NK-92 (cell line): ENCODE results near the gene PIGQ.

ENCODE experiments used
- DNase-seq: peaks from one replicate; lab custom pipeline; 2025; ENCODE audit not compliant: unreplicated experiment; lab: John Stamatoyannopoulos, UW

The PIGQ gene

GRCh38 chr16:600781-601180, 31.0 kb downstream of the PIGQ start:
- DNase-seq = no peak

DNA sequence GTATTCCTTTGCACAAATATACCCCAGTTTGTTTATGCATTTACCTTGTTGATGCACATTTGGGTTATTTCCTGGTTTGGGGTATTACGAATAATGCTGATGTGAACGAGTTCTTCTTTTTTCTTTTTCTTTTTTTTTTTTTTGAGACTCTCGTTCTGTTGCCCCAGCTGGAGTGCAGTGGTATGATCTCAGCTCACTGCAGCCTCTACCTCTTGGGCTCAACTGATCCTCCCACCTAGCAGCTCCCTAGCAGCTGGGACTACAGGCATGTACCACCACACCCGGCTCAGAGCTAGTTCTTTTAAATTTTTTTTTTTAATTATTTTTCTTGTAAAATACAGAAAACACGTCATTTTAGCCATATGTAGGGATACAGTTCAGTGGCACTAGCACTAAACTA, 34.2 kb downstream of the PIGQ start:
- DNase-seq = no peak

DNA sequence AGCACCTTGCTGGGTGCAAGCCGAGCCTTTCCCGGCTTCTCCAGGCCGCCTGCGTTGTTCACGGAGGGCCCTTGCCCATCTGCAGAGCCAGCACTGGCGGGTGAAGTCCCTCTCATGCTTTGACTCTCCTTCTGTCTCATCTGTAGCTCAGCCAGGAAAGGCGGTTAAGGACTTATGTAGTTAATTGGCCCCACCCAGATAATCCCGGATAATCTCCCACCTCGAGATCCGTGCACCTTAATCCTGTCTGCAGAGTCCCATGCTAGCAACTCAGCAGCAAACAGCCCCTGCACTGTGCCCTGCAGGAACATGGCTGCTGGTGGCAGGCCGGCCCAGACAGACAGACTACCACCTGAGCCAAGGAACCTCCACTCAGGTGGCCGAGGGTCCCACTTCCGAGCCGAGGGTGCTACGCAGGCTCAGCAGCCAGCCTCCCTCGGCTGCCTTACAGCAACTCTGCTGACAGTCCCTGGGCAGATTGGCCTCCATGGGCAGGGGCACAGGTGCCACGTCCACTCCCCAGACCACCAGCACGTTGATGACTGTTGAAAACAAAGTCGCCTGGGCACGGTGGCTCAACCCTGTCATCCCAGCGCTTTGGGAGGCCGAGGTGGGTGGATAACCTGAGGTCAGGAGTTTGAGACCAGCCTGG, 37.0 kb downstream of the PIGQ start:
- no peak for DNase-seq

DNA sequence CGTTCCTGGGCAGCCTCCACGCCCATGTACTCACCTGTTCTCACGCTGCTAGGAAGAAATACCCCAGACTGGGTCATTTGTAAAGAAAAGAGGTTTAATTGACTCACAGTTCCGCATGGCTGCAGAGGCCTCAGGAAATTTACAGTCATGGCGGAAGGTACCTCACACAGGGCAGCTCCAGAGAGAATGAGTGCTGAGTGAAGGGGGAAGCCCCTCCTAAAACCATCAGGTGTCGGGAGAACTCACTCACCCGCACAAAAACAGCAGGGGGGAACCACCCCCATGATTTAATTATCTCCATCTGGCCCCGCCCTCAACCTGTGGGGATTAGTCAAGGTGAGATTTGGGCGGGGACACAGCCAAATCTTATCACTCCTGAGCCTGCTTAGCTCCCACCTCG, 38.3 kb downstream of the PIGQ start:
- no peak for DNase-seq

DNA sequence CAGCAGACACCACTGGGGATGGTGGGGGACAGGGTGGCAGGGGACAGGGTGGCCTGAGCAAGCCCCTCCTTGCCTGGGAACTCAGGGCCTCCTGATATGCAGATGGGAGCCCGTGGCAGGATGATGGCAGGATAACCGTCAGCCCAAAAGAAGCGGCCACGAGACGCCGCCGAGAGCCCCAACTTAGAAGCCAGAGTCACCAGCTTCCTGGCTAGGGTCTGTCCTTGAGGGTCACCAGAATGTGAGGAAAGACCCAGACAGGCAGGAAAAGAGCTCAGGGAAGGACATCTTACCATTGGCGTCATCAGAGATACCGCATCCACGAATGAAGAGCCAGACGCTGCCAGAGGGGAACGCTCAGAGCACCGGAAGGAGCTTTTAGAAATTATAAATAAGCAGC, 39.5 kb downstream of the PIGQ start:
- no peak for DNase-seq

- DNase-seq = no peak
Observed at GRCh38 chr16:609984-610383, 40.2 kb downstream of the PIGQ start.

- DNase-seq = no peak
Observed at GRCh38 chr16:610513-611381, 41.0 kb downstream of the PIGQ start.

DNA sequence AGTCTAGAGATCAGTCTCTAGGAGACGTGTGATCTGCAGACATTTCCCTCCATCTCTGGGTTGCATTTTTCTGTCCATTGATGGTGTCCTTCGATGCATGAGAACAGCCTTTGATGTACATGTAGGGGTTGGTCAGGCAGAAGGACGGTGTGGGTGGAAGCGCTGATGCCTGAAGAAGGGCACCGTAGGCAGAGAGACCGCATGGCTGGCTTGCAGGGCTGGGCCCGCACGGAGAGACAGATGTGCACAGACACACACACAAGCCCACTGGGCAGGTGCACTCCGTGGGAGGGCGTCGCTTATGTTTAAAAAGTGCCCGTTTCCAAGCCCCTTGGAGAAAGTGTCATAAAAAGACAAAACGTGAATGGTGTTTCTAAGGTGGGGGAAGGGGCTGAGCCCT, 45.4 kb downstream of the PIGQ start:
- DNase-seq = no peak

DNA sequence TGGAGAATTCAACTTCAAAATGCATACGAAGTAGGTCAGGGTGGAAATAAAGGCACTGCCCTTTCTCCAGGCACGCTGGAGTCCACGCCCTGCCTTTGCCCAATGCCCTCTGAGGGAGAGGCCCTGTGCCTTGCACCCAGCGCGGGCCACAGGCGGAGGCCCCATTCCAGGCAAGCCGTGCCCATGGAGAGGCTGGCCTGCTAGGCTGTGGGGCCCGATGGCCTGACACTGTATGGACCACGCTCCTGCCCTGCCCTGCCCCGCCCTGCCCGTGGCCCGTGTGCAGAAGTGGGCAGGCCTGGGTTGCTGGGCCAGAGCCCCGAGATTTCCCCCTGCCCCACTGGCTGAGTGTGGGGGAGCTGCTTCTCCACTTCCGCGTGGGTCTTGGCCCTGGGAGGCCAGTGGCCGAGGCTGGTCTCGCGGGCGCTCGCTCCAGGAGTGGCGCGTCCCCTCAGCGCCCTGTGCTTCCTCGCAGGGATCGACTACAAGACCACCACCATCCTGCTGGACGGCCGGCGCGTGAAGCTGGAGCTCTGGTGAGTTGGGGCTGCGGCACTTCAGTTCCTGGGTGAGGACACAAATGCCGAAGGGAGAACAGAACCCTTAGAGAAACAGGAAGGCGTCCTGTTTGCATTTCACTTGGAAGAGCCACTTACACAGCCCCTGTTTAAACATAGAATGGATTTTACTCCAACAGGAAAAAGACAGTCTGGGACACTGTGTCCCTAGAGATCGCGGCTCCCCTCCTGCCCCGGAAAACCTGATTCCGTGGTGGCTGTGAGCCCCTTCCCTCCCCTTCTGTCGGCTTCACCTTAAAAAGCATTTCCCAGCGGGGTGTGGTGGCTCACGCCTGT, 47.2 kb downstream of the PIGQ start:
- DNase-seq = no peak

- DNase-seq = no peak
Observed at GRCh38 chr16:617855-618254, 48.1 kb downstream of the PIGQ start.

DNA sequence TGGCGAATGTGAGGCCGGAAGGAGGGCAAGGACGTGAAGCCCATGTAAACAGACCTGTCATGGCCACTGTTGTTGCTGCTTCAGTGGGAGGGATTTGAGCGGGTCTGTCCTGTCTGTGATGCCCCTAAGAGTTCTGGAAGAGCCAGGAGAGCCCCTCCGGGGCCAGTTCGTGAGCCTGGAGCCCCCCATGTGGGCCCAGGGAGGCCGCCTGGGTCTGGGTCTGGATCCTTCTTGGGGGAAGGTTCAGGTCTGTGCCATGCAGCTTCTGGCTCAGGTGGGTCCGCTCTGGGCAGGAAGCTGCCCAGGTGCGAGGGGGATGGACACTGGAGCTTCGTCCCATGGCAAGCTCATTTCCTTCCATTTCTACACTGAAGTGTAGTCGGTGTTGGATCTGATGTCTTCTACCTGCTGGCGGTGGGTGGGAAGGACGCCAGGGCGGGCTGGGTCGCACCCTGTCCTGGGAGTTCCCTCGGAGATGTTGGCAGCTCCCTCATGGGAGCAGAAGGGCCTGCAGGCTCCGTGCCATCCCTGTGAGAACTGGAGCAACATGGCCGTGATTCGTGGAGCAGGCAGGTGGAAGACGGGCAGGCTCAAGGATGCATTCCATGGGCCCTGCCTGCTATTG, 49.8 kb downstream of the PIGQ start:
- no peak for DNase-seq

DNA sequence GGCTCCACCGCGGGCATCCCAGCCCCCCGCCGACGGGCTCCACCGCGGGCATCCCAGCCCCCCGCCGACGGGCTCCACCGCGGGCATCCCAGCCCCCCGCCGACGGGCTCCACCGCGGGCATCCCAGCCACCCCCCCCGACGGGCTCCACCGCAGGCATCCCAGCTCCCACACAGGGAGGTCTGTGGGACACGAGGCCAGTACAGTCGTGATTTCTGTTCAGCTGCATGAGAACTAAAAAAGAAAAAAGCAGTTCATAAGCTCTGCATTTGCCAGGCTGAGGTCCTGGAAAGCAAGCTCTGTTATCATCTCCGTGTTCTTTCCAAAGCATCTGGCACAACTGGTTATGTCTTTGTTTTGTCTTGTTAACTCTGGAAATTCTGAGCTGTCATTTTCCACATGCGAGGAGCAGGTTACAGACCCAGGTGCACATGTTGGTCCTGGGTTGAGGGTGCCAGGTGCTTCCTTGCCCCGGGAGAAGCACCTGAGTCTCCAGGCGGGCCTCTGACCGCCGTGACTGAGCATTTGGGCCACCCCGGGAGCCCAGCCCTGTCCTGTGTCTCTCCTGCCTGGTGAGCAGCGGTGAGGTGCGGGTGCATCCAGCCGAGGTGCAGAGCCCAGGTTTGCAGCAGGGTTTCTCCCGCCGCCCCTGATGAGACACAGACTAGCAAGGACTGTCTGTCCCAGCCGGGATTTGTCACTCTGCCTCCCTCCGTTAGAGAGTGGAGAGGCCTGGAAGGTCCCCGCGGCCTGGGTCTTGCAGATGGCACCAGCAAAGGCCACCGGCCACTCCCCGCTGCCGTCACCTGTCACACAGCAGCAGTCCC, 51.1 kb downstream of the PIGQ start:
- DNase-seq = no peak

DNA sequence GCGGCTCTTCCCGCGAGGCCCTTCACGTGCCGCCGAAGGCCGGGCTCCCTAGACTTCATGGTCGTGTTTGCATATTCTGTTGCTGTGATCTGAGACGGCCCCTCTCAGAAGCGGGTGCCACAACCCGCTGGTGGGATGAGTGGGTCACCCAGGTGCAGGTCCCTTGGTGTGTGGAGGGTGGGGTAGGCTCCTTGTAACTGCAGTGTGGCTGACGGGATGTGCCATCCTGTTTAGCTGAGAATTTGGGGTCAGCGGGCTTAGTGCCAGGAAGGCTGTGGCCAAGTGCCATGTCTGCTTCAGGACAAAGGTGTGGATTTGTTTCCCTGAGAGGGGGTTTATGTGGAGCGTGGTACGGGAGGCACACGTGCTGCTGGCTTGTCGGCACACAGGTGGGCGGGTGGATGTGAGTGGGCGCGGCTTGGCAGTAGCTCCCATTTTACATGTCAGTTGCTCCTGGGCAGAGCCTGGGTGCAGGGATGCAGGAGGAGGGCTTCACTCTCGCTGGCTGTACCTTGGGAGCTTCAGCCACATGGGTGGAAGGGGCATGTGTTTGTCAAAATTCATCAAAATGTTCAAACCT, 51.8 kb downstream of the PIGQ start:
- no peak for DNase-seq

GRCh38 chr16:622920-623280, 53.1 kb downstream of the PIGQ start:
- DNase-seq = no peak

- DNase-seq = no peak
Observed at GRCh38 chr16:624526-625070, 54.8 kb downstream of the PIGQ start.

DNA sequence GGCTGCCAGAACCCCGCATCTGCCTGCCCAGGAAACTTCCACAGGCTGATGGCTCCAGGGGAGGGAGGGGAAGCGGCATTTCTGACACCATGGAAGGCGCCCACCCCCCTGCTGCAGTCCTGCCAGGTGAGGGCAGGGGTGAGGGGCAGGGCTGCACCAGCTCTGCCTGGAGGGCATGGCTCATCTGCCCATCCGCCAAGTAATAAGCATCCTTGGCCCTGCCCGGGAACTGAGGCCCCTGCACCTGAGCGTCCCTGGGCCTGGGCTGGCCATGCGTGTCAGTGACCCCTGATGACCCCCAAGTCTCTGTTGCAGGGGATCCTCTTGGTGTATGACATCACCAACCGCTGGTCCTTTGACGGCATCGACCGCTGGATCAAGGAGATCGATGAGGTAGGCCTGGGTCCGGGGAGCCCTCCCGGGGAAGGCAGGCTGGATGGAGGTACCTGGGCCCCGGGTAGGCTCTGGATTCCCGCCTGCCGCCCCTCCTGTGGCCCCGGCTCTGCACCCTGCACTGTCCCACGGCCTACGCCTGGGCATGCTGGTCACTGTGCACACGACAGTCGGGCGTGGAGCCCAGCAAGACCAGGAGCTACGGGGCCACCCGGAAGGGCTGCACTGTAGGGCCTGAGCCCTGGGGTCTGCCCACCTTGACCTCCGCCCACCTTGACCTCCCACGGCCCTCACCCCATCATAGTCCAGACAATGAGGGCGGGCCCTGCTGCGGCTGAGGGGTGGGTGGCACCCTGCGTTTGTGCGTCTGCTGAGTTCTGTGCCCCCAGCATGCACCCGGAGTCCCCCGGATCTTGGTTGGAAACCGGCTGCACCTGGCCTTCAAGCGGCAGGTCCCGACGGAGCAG, 55.6 kb downstream of the PIGQ start:
- DNase-seq = no peak

- DNase-seq = no peak
Observed at GRCh38 chr16:625977-626765, 56.4 kb downstream of the PIGQ start.

GRCh38 chr16:626787-627453, 57.2 kb downstream of the PIGQ start:
- DNase-seq = no peak
